Measurements from ENCODE around the gene ARPP19.
"Not testable (repeated sequence)": the region's sequence is repeated elsewhere in the genome, so short reads cannot be mapped to it uniquely, and the experiment has no call there.

The ARPP19 gene

GRCh38 chr15:52512869-52513268 lies 56.0 kb downstream of the ARPP19 start:
- not testable (repeated sequence) for DNase-seq (ENCODE audit: low spot score)

GRCh38 chr15:52511084-52511483 lies 57.7 kb downstream of the ARPP19 start:
- no peak for DNase-seq (ENCODE audit: low spot score)

- DNase-seq (ENCODE audit: low spot score): no peak
Observed at GRCh38 chr15:52509500-52510245, 59.2 kb downstream of the ARPP19 start.

GRCh38 chr15:52506549-52506948 lies 62.3 kb downstream of the ARPP19 start:
- DNase-seq (ENCODE audit: low spot score): no peak

- DNase-seq (ENCODE audit: low spot score): no peak
Observed at GRCh38 chr15:52505151-52505550, 63.7 kb downstream of the ARPP19 start.

- DNase-seq (ENCODE audit: low spot score): no peak
Observed at GRCh38 chr15:52503788-52504496, 64.9 kb downstream of the ARPP19 start.

- no peak for DNase-seq (ENCODE audit: low spot score)
Observed at GRCh38 chr15:52502608-52503007, 66.2 kb downstream of the ARPP19 start.

GRCh38 chr15:52499506-52499905 lies 69.3 kb downstream of the ARPP19 start:
- no peak for DNase-seq (ENCODE audit: low spot score)

GRCh38 chr15:52498706-52499105 lies 70.1 kb downstream of the ARPP19 start:
- no peak for DNase-seq (ENCODE audit: low spot score)
